EL (cell line): Measurements from ENCODE around the gene ENPP7.

Experiments
- DNase-seq: peaks from one replicate; pipeline ENCODE4 v3.0.0-alpha.2; 2016

The ENPP7 gene

GRCh38 chr17:79732804-79733691, 2.3 kb downstream of the ENPP7 start:
- DNase-seq = no peak

GRCh38 chr17:79733692-79734070, 2.9 kb downstream of the ENPP7 start:
- DNase-seq = no peak

- no peak for DNase-seq
Observed at GRCh38 chr17:79735096-79735495, 4.4 kb downstream of the ENPP7 start.

DNA sequence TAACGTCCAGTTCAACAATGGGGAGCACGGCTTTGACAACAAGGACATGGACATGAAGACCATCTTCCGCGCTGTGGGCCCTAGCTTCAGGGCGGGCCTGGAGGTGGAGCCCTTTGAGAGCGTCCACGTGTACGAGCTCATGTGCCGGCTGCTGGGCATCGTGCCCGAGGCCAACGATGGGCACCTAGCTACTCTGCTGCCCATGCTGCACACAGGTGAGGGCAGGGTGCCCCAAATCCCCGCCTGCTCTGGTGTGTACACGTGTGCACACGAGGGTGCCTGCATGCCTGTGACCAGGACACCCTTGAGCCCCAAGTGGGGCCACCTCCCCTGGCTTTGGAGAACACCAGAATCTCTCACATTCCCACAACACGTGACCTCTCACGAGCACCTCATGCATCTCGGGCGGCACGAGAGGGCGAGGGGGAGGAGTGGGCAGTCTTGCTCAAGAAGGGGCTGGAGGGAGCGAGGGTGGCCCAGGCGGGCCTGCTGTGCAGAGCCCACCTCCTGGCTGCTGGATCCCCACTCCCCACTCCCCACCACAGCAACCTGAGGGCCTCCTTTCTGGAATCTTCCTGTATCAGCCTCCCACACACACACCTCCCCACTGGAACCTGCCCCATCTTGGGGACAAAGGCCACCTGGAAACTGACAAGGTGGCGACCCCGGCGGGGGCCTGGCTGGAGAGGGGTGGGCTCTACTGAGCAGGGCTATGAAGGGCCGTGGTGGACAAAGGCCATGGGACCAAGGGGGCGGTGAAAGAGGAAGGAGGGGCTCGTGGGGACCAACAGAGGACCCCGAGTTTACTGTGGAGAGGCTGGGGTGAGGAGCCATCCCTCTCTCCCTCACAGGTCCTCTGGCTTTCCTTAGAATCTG, 6.5 kb downstream of the ENPP7 start:
- DNase-seq = no peak

- no peak for DNase-seq
Observed at GRCh38 chr17:79737922-79738578, 7.3 kb downstream of the ENPP7 start.

GRCh38 chr17:79738643-79739042, 7.9 kb downstream of the ENPP7 start:
- DNase-seq = no peak

- peak; percentile 16 for DNase-seq
Observed at GRCh38 chr17:79739148-79740062, 8.7 kb downstream of the ENPP7 start.

DNA sequence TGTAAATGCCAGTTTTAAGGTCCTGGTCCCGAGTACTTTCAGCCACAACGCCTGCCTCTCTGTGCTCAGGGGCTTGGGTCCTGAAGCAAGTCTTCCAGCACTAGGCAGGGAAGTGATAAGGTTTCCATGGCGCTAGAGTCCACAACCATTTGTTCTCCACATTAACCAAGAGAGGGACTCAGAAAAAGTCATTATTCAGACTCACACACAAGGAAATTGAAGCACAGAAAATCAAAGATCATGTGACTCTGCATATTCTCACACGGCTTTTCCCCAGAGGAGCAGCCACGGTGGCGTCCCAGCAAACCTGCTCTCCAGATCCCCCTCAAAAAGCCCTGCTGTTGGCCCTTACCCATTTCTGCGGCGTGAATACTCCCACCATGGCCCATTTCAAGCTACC, 9.7 kb downstream of the ENPP7 start:
- DNase-seq = no peak

DNA sequence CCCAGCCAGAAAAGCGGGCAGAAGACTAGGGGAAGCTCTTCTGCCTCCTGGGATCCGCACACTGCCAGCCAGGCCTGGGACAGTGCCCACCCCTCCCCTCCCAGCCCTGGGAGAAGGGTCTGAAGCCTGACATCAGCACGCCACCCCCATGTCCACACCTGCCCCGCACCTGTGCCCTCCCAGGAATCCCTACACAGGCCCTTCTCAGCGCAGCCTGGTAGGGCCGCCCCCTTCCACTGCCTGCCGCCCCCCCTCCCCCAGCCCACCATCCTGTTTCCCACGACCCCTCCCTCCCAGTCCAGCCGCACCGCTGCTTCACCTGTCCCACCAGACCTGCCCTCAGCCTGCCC, 10.6 kb downstream of the ENPP7 start:
- no peak for DNase-seq

DNA sequence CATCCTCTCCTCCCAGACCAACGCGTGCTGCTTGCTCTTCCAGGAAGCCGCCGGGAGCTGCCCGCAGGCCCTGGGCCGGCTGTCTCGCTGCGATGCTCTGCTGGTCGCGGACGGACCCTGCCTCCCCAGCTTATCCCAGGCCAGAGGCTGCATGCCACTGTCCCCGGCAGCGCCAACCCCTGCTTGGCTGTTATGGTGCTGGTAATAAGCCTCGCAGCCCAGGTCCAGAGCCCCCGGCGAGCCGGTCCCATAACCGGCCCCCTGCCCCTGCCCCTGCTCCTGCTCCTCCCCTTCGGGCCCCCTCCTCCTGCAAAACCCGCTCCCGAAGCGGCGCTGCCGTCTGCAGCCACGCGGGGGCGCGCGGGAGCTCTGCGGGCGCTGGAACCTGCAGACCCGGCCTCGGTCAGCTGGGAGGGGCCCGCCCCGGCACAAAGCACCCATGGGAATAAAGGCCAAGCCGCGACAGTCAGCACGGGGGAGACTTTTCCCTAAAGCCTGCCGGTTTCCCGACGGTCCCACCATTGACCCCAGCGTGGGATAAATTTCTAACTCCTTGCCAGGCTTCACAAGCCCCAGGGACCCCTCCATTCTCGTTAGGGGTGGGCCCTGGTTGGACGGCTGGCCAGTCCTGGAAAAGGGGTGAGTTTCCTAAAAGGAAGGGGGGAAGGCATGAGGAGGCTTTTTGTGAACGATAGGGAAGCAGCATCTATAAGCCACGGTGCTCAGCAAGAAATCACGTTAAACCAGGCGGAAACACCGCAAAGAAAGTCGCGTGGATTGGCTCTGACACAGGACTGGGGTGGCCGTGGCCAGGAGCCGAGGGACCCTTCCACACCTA, 11.2 kb downstream of the ENPP7 start:
- DNase-seq = peak; percentile 43

DNA sequence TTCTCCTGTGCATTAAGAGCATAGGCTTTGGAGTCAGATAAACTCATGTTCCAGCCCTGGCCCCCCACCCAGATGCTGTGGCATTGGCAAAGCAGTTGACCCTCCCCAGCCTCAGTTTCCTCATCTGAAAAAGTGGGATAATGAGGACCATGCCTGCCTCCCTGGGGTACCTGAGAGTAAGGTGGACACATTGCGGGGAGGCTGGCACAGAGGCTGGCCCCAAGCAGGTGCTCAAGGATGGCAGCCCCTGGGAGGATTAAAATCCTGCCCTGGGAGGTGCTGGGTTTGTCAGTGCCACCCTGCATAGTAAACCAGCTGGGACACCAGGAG, 11.8 kb downstream of the ENPP7 start:
- DNase-seq = no peak

DNA sequence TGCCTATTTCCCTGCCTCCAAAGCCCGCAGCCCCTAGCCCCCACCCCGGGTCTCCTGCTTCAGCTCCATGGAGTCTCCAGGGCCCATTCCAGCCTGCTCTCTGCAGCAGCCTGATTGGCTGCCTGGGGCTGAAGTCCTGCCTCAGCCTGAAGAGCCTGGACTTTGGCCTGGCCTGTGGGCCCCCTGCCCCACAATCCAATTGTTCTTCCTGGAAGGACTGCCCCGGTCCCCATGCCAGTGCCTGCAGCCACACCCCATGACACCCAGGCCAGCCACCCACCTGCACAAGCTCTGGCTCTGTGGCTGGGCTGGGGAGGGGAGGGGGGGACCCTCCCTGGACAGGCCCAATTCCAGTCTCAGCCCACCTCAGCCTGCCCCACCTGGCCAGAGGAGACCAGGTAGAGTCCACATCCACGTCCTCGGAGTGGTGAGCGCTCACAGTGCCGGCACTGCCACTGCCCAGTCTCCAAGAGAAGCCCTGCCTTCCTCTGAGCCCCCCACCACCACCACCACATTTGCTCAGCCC, 12.3 kb downstream of the ENPP7 start:
- DNase-seq = no peak

DNA sequence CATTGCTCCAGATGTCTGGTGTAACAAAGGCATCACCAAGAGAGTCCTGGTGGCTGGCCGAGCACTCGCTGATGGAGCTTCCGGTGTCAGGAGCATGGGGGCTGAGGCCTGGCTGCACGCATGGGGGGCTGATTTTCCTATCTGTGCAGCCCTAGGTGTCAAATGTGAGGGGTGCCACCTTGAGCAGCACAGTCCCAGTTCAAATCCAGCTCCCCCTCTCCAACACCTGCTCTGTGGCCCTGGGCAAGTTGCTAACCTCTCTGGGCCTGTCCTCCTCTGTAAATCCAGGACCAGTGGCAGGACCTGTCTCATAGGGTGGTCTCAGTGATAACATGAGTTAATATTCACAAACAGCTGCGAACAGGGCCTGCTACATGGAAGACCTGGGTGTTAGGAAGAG, 12.9 kb downstream of the ENPP7 start:
- no peak for DNase-seq

- DNase-seq = no peak
Observed at GRCh38 chr17:79745641-79746105, 14.9 kb downstream of the ENPP7 start.

DNA sequence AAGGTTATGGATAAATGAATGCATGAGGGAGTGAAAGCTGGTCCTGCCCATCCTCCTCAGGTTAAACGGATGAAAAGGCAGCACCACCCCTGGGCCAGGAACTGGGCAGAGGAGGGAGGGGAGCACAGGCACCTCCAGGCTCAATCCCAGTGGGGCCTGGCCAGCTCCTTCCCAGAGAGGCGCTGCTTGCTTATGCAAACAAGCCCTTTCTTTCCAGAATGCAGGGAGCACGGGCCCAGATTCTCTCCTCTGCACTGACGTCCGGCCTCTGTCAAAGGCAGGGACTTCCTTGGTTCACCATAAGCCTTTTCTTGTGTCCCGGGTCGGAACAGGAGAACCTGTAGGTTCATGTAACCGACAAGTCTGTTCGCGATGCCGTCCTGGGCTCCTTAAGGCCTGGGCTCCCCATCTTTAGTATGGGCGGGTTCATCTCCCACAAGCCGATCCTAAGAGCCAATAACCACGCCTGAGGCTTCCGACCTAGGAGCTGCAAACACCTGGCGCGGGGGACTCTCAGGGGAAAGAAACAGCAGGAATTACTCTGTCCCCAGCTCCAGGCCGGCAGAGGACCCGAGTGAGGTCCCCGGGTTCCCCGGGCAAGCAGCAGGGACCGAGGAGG, 16.3 kb downstream of the ENPP7 start:
- no peak for DNase-seq

DNA sequence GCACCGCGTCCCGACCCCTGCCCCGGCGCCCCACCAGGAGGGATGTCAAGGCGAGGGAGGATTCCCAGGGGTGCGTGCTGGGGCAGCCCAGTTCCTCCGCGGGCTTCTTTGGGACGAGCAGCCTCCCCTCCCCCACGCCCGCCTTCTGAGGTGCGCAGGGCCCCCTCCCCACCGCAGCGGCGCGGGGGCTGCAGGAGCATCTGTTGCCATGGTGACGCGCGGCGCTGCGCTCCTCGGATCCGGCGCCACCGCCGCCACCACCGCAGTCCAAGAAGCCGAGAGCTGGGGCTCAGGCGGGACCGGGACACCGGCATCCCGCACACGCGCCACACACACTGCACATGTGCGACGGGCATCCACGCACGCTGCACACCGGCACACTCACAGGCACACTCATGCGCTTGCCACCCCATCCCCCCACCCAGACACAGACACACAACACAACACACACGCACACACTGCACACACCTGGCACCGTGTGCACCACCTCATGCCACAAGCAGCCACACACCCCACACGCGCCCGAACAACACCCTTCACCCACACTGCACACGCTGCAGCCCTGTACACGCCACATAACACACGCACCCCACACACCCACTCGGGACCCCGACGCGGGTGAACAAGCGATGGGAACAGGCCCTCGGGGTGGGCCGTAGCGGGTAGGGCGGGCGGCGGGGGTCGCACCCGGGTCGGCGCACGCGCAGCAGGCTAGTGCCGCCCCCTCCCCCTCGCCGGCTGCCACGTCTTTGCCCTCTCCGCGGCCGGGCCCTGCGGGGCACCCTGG, 17.0 kb downstream of the ENPP7 start:
- DNase-seq = no peak

GRCh38 chr17:79748295-79749099, 17.8 kb downstream of the ENPP7 start:
- DNase-seq = no peak

DNA sequence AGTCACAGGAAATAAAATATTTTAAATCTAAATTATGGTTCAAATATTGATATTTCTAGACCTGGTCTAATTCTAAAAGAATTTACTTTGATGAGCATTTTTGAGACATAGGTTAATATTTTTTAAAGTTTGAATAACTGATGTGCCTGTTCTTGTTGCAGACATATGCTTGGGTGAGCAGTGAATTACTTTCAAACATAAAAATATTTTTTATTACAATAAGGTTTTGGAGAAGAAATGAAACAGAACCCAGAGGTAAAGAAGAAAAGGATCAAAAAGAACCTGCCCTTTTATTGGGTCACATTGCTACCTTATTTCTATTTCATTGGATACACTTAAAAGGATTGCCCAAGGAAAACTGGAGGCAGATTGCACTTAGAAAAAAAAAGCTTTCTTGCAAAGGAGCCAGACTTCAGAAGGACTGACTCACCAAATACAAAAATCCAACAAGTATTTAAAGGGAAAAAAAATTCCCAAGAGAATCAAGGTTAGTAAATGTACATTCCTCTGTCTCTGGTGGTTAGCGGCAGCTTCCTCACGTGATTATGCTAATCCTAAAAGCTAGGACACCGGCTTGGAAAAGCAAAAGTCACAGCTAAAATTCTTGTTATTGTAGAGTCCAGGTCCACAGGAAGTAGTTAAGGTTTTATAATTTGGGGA, 18.5 kb downstream of the ENPP7 start:
- DNase-seq = peak; percentile 14
